GM19397 (cell line): Measurements from ENCODE around the gene CLDN14.

Experiments
- ATAC-seq: cut with Tn5 transposase; IDR thresholded peaks from one replicate; pipeline ENCODE4 v1.9.1; 2021; ENCODE audit warnings: mild to moderate bottlenecking, moderate library complexity; ENCODE audit not compliant: unreplicated experiment

CLDN14 gene, protein sequence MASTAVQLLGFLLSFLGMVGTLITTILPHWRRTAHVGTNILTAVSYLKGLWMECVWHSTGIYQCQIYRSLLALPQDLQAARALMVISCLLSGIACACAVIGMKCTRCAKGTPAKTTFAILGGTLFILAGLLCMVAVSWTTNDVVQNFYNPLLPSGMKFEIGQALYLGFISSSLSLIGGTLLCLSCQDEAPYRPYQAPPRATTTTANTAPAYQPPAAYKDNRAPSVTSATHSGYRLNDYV

DNA sequence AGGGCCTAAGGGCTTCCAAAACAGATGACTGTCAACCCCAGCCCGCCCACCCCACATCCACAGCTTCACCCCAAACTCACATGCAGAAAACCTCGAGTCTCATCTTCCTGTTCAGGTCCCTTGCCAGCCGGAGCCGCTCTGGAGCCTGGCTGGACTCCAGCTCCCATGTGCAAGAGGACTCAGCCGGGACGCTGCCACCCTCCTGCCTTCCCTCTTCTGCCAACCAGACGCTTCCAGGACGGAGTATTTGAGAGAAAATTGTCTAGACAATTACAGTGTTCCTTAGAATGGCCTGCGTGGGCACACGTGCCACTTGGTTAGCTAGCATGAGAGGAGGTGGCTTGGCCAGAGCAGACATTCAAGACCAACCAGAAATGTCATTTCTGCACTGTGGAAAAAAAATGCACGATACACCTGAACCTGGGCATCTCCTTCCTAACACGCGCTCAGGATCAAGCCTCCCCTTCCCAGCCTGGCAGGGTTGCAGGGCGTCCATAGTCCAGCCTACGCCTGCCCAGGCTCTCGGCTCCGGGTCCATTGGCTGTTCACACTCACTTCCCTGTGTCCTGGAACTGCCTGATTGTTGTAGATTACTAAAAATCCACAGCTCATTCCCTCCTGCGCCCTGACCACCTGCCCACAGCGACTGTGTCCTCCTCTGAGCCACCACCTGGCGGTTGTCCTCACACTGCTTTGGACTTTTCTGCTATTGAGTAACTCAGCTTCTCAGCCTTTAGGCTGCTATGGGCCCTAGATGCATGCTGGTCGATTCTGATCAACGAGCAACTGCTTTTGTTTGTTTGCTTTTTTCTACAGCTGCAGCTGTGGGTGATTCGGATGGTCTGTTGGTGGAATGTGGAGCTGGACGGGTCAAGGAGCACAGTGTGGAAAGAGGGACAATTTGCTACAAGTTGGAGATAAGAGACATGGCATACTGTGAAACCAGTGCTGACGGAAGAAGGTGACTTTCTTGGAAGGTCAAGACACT, at the start of gene CLDN14:
Gene CLDN14 (minus strand): TSS at position 708 of the 988 bp plus-strand sequence. CDS start 18,427 bp downstream, outside the sequence.
- no peak for ATAC-seq

- no peak for ATAC-seq
These were observed 48.8 kb upstream of the CLDN14 start for GRCh38 chr21:36528716-36529115.

DNA sequence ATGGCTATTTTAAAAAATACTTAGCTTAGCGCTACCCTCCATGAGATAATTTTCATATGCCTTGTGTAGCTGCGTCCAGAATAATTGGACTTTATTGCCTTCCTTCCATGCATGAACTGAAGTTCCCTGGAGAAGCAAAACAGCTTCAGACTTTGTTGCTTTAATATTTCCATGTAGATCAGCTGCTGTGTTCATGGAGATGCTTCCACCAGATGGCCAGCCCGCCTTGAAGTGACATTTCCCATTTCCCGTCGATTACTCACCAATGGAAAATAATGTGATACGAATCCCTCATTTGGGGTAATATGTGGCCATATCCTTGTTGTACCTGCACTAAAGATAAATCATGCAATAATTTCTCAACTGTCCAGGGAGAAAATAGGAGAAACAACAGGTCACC, 47.4 kb upstream of the CLDN14 start:
- no peak for ATAC-seq

GRCh38 chr21:36526104-36526503, 46.2 kb upstream of the CLDN14 start:
- ATAC-seq = no peak

DNA sequence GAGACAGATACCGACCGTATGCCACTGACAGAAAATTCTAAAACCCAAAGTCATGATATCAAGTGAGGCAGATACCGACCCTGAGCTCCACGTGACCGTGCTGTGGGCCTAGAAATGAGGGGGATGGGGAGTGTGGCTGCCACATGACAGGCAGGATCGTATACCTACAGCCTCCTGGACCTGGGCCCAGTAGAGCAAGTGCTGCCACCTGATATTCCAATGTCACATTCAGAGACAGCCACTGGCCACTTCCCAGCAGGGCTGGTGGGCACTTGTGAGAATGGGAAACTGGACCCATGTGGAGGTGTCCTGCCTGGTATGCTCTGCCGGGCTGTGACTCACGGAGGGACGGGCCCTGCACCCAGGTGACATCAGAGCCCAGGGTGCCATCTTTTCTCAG, 44.6 kb upstream of the CLDN14 start:
- no peak for ATAC-seq

GRCh38 chr21:36522219-36522808, 42.4 kb upstream of the CLDN14 start:
- no peak for ATAC-seq

DNA sequence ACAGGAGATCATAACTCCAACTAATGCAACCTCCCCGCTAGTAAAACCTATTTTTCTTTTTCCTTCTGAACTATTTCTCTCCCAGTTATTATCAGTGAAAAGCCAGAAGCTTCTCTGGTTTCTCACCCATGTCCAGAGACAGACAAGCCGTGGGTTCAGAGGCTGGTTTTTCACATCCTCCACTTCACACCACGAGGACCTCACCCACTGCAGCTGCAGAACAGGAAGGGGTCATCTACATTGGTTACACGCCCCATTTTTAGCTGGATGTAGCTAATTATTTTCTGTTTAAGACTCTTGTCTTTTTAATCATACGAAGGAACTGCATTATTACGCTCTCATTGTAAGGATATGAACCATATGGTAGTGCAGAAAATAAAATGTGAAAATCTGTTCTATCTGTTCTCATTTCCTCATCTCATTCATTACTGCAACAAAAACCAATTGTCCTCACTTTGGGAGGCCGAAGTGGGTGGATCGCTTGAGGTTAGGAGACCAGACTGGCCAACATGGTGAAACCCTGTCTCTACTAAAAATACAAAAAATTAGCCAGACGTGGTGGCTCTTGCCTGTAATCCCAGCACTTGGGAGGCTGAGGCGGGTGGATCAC, 39.1 kb upstream of the CLDN14 start:
- ATAC-seq = no peak

DNA sequence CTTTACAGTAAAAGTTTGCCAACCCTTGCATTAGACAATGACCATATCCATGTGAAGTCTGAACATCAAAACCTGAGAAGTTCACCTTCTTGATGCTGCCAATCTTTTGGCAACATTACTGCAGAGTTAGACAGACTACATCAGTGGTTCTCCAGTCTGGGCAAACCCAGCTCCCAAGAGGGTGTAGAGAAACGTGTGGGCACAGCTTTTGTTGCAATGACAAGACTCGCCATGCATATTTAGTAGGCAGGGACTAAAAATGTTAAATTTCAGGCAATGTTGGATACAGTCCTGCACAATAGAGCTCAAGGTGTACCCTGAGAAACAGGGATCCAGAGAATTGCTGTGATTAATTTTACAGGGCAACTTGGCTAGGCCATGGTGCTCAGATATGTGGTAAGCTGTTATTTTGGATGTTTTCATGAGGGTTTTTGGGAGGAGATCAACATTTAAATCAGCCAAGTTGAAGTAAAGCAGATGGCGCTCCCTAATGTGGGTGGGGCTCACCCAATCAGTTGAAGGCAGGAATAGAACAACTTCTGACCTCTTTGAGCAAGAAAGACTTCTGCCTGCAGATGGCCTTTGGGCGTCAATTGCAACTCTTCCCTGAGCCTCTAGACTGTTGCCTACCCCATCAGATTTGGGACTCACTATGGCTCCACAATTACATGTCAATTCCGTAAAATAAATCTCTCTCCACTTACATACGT, 37.6 kb upstream of the CLDN14 start:
- ATAC-seq = no peak

DNA sequence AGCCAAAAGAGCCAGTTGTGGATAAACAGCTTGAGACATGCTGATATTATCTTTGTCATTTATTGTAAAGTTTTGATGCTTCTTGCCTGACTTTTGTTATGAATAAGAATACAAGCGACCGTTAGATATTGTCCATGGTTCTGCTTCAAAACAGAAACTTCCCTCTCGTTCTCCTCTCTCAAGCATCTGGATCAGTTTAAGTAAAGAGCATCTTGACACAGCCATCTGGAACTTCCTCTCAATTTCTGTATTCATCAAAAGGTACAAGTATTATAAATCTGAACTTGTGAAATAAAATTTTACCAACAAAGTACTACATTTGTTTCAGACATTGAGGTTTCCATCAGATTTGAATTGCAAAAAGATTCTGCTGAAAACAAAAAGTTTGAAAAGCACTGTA, 36.4 kb upstream of the CLDN14 start:
- ATAC-seq = no peak

- no peak for ATAC-seq
These were observed 33.5 kb upstream of the CLDN14 start for GRCh38 chr21:36513430-36513829.

DNA sequence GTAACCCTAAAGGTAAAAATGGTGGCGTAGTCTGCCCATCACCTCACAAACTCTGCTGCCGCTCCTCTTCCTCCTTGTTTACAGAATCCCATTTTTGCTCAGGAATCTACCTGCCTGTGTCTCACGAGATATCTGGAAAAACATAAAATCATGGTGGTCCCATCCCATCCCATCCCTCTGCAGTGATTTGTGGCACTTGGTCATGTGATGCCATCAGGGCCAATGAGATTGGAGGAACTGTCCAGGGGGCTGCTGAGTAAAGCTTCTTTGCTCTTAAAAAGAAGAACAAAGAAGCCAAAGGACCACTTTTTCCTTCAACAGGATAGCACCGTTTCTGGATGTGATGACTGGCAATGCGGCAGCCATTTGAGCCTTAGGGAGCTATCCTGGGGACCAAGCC, 33.0 kb upstream of the CLDN14 start:
- no peak for ATAC-seq

GRCh38 chr21:36511484-36512220, 31.7 kb upstream of the CLDN14 start:
- no peak for ATAC-seq

GRCh38 chr21:36510911-36511310, 31.0 kb upstream of the CLDN14 start:
- ATAC-seq = no peak

- no peak for ATAC-seq
These were observed 30.2 kb upstream of the CLDN14 start for GRCh38 chr21:36509973-36510664.

DNA sequence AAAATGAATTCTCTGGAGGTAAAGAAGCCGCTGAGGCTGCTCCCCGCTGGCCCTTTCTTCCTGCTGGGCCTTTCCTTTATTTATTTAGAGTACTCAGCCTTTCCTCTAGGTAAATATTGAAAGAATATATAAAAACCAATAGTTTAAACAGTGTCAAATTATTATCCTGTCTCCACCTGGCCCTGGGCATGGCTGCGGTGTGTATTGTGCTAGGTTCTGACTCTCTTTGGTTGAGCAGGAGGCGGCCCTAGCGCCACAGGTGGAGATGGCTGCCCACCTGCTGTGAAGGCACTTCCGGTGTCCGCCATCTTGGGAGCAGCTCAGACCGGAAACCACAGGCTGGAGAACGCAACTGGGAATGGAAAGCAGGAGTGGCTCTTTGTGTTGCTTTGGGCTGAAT, 29.0 kb upstream of the CLDN14 start:
- ATAC-seq = no peak

DNA sequence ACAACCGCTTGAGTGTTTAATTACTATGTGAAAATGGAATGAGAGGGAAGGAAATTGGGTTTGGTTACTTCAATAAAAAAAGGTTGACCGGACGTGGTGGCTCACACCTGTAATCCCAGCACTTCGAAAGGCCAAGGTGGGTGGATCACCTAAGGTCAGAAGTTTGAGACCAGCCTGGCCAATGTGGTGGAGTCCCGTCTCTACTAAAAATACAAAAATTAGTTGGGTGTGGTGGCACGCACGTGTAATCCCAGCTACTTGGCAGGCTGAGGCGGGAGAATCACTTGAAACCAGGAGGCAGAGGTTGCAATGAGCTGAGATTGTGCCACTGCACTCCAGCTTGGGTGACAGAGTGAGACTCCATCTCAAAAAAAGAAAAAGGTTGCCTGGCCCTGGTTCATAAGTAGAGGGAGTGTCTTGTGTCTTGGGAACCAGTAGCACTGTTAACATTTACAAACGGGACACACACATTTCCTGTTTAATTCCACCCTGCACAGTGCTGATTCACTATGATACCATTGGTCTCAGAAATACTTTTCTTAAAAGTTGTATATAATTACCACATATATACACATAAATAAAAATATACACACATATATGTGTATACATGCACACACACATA, 27.6 kb upstream of the CLDN14 start:
- no peak for ATAC-seq

- ATAC-seq = no peak
These were observed 26.6 kb upstream of the CLDN14 start for GRCh38 chr21:36506482-36506881.

DNA sequence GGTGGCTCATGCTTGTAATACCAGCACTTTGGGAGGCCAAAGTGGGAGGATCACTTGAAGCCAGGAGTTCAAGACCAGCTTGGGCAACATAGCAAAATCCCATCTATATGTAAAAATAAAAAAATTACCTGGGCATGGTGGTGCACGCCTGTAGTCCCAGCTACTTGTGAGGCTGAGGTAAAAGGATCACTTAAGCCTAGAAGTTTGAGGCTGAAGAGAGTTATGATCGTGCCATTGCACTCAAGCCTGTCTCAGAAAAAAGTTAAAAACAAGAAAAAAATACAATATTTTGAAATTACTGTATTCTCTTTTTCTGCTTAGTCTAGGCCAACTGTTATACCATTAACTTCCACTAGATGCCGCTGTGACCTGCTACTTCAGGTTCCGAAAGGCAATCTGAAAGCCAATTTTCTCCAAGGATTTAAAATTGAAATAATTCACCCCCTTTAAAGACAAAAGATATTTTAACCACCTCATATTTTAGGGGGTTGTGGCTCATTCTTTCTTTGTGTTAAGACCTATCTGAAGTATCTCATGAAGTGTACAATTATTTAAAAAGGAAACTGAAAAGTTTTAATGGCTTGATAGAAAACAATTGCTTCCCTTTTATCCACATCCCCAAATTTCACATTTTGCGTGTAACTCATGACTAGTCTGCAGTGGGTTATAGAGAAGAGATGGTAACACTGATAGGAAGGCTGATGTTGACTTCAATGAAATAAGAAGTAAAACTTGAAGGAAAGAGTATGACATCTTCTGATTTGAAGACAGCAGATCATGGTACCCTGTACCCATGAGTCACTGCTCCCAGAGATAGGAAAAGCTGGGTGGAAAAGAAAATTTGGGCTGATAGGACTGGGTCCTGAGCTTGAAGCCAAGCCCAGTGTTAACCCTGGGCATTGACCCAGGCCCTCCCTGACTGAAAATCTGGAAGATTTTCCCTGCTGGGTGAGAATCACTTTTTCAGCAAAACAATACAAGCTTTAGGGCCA, 24.4 kb upstream of the CLDN14 start:
- ATAC-seq = no peak
